Hypothalamus (tissue), 51 donors: ENCODE data around the gene TRAPPC3L.
A peak's percentile ranks its signal among the peaks of the same experiment; 100 is the strongest.
"Not testable (repeated sequence)": the region's sequence is repeated elsewhere in the genome, so short reads cannot be mapped to it uniquely, and the experiment has no call there.

Experiments
- DNase-seq, 51 donors: peaks; one replicate each; lab custom pipeline; 2025; lab: John Stamatoyannopoulos, UW

Gene TRAPPC3L

GRCh38 chr6:116515141-116515540 is 30.3 kb downstream of the TRAPPC3L start:
- DNase-seq, result no peak

GRCh38 chr6:116514111-116514510 is 31.4 kb downstream of the TRAPPC3L start:
- no peak for DNase-seq

GRCh38 chr6:116513224-116513875 is 32.1 kb downstream of the TRAPPC3L start:
- DNase-seq, result no peak

GRCh38 chr6:116512734-116513133 is 32.8 kb downstream of the TRAPPC3L start:
- DNase-seq, result no peak

- peak in 1 of 51 donors; percentile 2 for DNase-seq
These were observed 33.3 kb downstream of the TRAPPC3L start for GRCh38 chr6:116512111-116512559.

- no peak for DNase-seq
These were observed 33.9 kb downstream of the TRAPPC3L start, which contains the start of gene CALHM5 for GRCh38 chr6:116511424-116512110. TSS of gene CALHM5 (plus strand) at chr6:116511639. CDS start at chr6:116511697, 58 bp downstream.

- no peak for DNase-seq
These were observed 37.0 kb downstream of the TRAPPC3L start for GRCh38 chr6:116508527-116508926.

- DNase-seq, result no peak
These were observed 38.2 kb downstream of the TRAPPC3L start for GRCh38 chr6:116507324-116507723.

- DNase-seq, result no peak
These were observed 44.5 kb downstream of the TRAPPC3L start for GRCh38 chr6:116500969-116501433.

- DNase-seq, result no peak
These were observed 48.3 kb downstream of the TRAPPC3L start for GRCh38 chr6:116497113-116497676.

- not testable (repeated sequence) for DNase-seq
These were observed 50.3 kb downstream of the TRAPPC3L start for GRCh38 chr6:116495161-116495560.

GRCh38 chr6:116492331-116493067 is 53.0 kb downstream of the TRAPPC3L start:
- no peak for DNase-seq

GRCh38 chr6:116491610-116492330 is 53.7 kb downstream of the TRAPPC3L start:
- DNase-seq, result no peak

- DNase-seq, result no peak
These were observed 59.8 kb downstream of the TRAPPC3L start for GRCh38 chr6:116485559-116486184.

GRCh38 chr6:116483616-116484015 is 61.9 kb downstream of the TRAPPC3L start:
- no peak for DNase-seq

- no peak for DNase-seq
These were observed 62.7 kb downstream of the TRAPPC3L start for GRCh38 chr6:116482780-116483179.

GRCh38 chr6:116476002-116476678 is 69.3 kb downstream of the TRAPPC3L start:
- DNase-seq, result no peak

GRCh38 chr6:116475141-116475540 is 70.3 kb downstream of the TRAPPC3L start:
- no peak for DNase-seq

- DNase-seq, result no peak
These were observed 72.8 kb downstream of the TRAPPC3L start for GRCh38 chr6:116472706-116473105.
